OCI-LY7 (cell line): ENCODE measurements around the gene ZBED1. TPM values are rescaled to one million over a fixed set of nuclear protein-coding genes. Genes with fewer than 3 reads are reported as not detected.

Experiments used
- BruUV-seq: library from RNA; stranded (reverse); fragments of 400-500 nt; replicated peaks from 2 replicates; lab custom pipeline; 2021; lab: Mats Ljungman, UMichigan
- CTCF ChIA-PET: fragments of 300-600 bp; sonication (Branson Sonifier 250); formaldehyde crosslinking; loops from one replicate; lab custom pipeline; 2022; ENCODE audit warnings: antibody characterized with exemption; ENCODE audit not compliant: unreplicated experiment; lab: Charles Lee
- POLR2A ChIA-PET: fragments of 300-600 bp; sonication (Branson Sonifier 250); formaldehyde crosslinking; loops from one replicate; lab custom pipeline; 2022; ENCODE audit warnings: antibody characterized with exemption; lab: Charles Lee
- DNase-seq: peaks from one replicate; pipeline ENCODE4 v3.0.0-alpha.2; 2015; ENCODE audit warnings: low spot score
- H2AFZ ChIP-seq: fragments of 200-600 bp; sonication (generic), shearing (Covaris generic); 2 replicates; pipeline ENCODE4 v1.6.1; 2014; ENCODE audit warnings: mild to moderate bottlenecking, antibody characterized with exemption, low read length, moderate library complexity
- H3K27ac ChIP-seq: fragments of 200-600 bp; sonication (generic); 2 replicates; pipeline ENCODE4 v1.5.1; 2014; ENCODE audit warnings: mixed run types, low read depth, mild to moderate bottlenecking, moderate library complexity, low read length, inconsistent platforms; ENCODE audit not compliant: poor library complexity, severe bottlenecking
- H3K36me3 ChIP-seq: fragments of 200-600 bp; sonication (generic); 2 replicates; pipeline ENCODE4 v1.6.1; 2014; ENCODE audit warnings: mild to moderate bottlenecking, antibody characterized with exemption, low read length, moderate library complexity, mixed read lengths; ENCODE audit not compliant: insufficient read depth
- H3K4me1 ChIP-seq: fragments of 200-600 bp; sonication (generic); 2 replicates; pipeline ENCODE4 v1.5.1; 2014; ENCODE audit warnings: mild to moderate bottlenecking, low read length; ENCODE audit not compliant: insufficient read depth, poor library complexity, severe bottlenecking
- H3K4me2 ChIP-seq: fragments of 200-600 bp; sonication (generic); 2 replicates; pipeline ENCODE4 v1.6.1; 2014; ENCODE audit warnings: mild to moderate bottlenecking, low read length
- H3K4me3 ChIP-seq: fragments of 200-600 bp; sonication (generic); 2 replicates; pipeline ENCODE4 v1.5.1; 2014; ENCODE audit warnings: mild to moderate bottlenecking, low read depth, low read length; ENCODE audit not compliant: poor library complexity, severe bottlenecking
- H3K79me2 ChIP-seq: fragments of 200-600 bp; sonication (generic); 2 replicates; pipeline ENCODE4 v1.6.1; 2016; ENCODE audit warnings: low read depth, mild to moderate bottlenecking, low read length, moderate library complexity, mixed read lengths; ENCODE audit not compliant: insufficient read depth
- H3K9me2 ChIP-seq: fragments of 200-600 bp; sonication (generic); 2 replicates; pipeline ENCODE4 v1.6.1; 2016; ENCODE audit warnings: mild to moderate bottlenecking, low read length, mixed read lengths; ENCODE audit not compliant: insufficient read depth
- H3K9me3 ChIP-seq: fragments of 200-600 bp; sonication (generic); 2 replicates; pipeline ENCODE4 v1.6.1; 2014; ENCODE audit warnings: mild to moderate bottlenecking, mixed run types, low read length, mixed read lengths
- H4K20me1 ChIP-seq: fragments of 200-600 bp; sonication (generic); 2 replicates; pipeline ENCODE4 v1.6.1; 2014; ENCODE audit warnings: mild to moderate bottlenecking, antibody characterized with exemption, low read length, moderate library complexity, mixed read lengths; ENCODE audit not compliant: insufficient read depth
- EZH2phosphoT487 ChIP-seq: fragments of 200-600 bp; sonication (generic); IDR thresholded peaks from 2 replicates; pipeline ENCODE4 v1.6.1; 2018; ENCODE audit warnings: low read depth, borderline replicate concordance, mild to moderate bottlenecking, mixed run types, antibody characterized with exemption, low read length, moderate library complexity, mixed read lengths
- intact Hi-C: fragments of 100-400 bp; cut with micrococcal nuclease; formaldehyde crosslinking; loops from one replicate; pipeline ENCODE4 v1.10.0; 2022; ENCODE audit not compliant: unreplicated experiment
- total RNA-seq, 2 experiments: library from RNA; depleted of rRNA in 1 of 2; stranded (reverse); fragments of >200 nt in 1 of 2; shearing (Covaris generic) in 1 of 2; gene quantifications; 2 replicates each; pipeline ENCODE4 v1.2.3, GENCODE V29; 2014 to 2022
- TF ChIP-seq, protein P1 (sequence below): fragments of 200-600 bp; sonication (generic); conservative IDR thresholded peaks from 2 replicates; pipeline ENCODE4 v1.5.1; 2014; ENCODE audit warnings: mild to moderate bottlenecking, antibody characterized with exemption, low read length, moderate library complexity, mixed read lengths

Gene ZBED1
- total RNA-seq, 2 experiments from 2014 or later = 57.6 to 58.7 TPM

DNA sequence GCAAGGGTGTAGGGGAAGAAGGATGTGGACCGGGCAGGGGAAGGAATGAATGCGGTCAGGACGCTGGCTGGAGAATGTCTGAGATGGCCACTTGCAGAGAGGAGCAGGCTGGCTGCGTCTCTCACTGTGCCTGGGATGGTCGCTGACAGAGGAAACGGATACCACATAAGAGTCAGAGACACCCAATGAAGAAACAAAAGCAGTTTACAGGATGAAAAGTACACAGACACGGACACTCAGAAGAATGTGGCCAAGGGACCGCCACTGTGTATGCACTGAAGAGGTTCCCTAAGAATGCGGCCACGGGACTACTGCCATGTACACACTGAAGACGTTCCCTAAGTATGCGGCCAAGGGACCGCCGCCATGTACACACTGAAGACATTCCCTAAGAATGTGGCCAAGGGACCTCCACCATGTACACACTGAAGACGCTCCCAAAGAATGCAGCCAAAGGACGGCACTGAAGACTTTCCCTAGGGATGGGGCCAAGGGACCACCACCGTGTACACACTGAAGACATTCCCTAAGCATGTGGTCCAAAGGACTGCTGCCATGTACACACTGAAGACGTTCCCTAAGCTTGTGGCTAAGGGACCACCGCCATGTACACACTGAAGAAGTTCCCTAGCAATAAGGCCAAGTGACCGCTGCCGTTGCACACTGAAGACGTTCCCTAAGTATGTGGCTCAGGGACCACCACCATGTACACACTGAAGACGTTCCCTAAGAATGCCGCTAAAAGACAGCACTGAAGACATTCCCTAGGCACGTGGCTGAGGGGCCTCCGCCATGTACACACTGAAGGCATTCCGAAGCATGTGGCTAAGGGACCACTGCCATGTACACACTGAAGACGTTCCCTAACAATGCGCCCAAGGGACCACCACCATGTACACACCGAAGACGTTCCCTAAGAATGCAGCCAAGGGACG is 32.2 kb downstream of the ZBED1 start:
- no TSS peak for BruUV-seq
- Histone ChIP-seq H2AFZ (no peak overlapping the region), H3K36me3 (no peaks in the 10 kb centered on the region), H4K20me1 (no peaks in the 10 kb centered on the region), H3K4me3 (no peak overlapping the region), H3K4me1 (no peaks in the 10 kb centered on the region), H3K4me2 (no peak overlapping the region), H3K27ac (no peak overlapping the region), H3K79me2 (peaks cover 8% of the 10 kb centered on the region; the same call in 1 of the 2 replicates), H3K9me2 (no peaks in the 10 kb centered on the region), H3K9me3 (no peaks in the 10 kb centered on the region)
- POLR2A ChIA-PET = no interaction called here
- intact Hi-C loops = no loop called here
- TF ChIP-seq EZH2phosphoT487 = no peak
- TF ChIP-seq, protein P1, sequence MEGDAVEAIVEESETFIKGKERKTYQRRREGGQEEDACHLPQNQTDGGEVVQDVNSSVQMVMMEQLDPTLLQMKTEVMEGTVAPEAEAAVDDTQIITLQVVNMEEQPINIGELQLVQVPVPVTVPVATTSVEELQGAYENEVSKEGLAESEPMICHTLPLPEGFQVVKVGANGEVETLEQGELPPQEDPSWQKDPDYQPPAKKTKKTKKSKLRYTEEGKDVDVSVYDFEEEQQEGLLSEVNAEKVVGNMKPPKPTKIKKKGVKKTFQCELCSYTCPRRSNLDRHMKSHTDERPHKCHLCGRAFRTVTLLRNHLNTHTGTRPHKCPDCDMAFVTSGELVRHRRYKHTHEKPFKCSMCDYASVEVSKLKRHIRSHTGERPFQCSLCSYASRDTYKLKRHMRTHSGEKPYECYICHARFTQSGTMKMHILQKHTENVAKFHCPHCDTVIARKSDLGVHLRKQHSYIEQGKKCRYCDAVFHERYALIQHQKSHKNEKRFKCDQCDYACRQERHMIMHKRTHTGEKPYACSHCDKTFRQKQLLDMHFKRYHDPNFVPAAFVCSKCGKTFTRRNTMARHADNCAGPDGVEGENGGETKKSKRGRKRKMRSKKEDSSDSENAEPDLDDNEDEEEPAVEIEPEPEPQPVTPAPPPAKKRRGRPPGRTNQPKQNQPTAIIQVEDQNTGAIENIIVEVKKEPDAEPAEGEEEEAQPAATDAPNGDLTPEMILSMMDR = no peak
- no peak for DNase-seq
- CTCF ChIA-PET = no interaction called here

DNA sequence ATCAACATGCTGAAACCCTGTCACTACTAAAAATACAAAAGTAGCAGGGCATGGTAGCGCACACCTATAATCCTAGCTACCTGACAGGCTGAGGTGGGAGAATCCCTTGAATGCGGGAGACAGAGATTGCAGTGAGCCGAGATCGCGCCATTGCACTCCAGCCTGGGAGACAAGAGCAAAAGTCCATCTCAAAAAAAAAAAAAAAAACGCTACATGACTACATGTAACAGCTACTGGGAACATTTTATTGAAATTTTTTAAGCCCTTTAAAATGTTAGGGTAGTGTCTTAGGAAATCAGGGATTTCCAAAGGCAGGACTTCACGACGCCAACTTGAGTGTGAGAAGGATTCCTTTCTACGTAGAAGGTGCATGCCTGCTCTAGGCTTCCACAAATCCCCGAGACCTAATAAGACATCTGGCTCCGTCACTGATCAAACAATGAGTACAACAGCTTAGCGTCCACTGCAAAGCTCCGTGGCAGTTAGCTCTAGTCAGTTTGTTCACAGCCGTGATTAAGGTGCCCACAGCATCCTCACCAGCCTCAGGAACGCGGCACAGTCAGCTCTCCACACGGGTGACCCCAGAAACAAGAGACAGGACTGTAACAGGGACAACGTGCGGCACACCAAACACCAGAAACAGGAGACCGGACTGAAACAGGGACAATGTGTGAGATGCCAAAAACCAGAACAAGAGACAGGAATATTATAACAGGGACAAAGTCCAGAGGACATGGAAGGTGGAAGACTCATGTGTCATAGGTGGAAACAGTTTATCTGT is 33.7 kb downstream of the ZBED1 start:
- H3K27ac ChIP-seq = no peak overlapping the region
- BruUV-seq = no TSS peak
- no peak overlapping the region for H3K4me2 ChIP-seq
- H4K20me1 ChIP-seq = no peaks in the 10 kb centered on the region
- intact Hi-C loops = no loop called here
- H3K9me3 ChIP-seq = no peaks in the 10 kb centered on the region
- no peaks in the 10 kb centered on the region for H3K9me2 ChIP-seq
- CTCF ChIA-PET = no interaction called here
- no peaks in the 10 kb centered on the region for H3K36me3 ChIP-seq
- H2AFZ ChIP-seq = no peak overlapping the region
- DNase-seq = no peak
- H3K79me2 ChIP-seq = peaks cover 8% of the 10 kb centered on the region; the same call in 1 of the 2 replicates
- TF ChIP-seq, protein P1 = no peak
- TF ChIP-seq EZH2phosphoT487 = no peak
- no peak overlapping the region for H3K4me3 ChIP-seq
- no peaks in the 10 kb centered on the region for H3K4me1 ChIP-seq
- POLR2A ChIA-PET = no interaction called here
